Posterior cingulate gyrus (tissue), 11 donors: ENCODE data around the gene AJAP1.

Source experiments
- DNase-seq, 10 donors: peaks; one replicate each; pipeline versions ENCODE4 v3.0.0 to v3.0.0-alpha.2; 2020 to 2021; ENCODE audit warnings: mixed read lengths in 3 of 10
- intact Hi-C: fragments of 100-400 bp; cut with DNase I; formaldehyde crosslinking; loops from one replicate; pipeline ENCODE4 v1.15.1; 2023

Gene AJAP1

GRCh38 chr1:4628992-4629391 is 25.4 kb upstream of the AJAP1 start:
- DNase-seq, result no peak
- intact Hi-C loops, result no loop called here

- intact Hi-C loops, result no loop called here
- peak in 2 of 10 donors; percentile 52 to 59 for DNase-seq
Measured at GRCh38 chr1:4630561-4630960, 23.8 kb upstream of the AJAP1 start.

DNA sequence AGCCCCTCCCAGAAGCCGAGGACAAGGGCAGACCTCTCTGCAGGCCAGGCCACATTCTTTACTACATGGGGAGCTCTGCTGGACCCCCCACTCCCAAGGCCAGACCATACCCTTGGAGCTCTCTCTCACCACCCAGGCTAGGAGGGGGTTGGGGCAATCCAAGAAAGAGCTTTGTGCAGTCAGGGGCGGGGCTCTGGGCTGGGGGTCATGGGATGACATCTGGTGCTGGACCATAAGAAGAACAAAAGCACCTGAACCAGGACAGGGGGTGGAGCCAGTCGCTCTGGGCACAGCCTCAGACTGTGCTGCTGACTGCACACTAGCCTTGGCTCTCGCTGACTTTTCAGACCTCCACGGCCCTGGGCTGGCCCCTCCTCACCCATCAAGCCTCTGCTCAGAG is 23.1 kb upstream of the AJAP1 start:
- intact Hi-C loops, result no loop called here
- DNase-seq, result peak in 1 of 10 donors; percentile 45

DNA sequence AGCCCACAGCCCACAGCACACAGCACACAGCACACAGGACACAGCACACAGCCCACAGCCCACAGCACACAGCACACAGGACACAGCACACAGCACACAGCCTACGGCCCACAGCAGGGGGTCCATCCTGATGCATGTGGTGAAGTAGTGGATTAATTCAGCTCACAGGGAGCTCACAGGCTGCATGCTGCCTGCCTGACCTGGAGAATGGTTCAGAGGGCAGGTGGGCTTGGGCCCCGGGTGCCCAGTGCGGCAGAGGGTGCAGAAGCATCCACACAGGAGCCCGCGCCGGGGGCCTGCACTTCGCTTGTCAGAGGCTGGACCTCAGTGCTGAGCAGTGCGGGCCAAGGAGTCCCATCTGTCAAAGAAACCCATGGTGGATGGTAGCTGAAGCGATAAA is 21.1 kb upstream of the AJAP1 start:
- peak in 1 of 10 donors; percentile 59 for DNase-seq
- intact Hi-C loops, result no loop called here

- peak in 2 of 10 donors; percentile 70 to 73 for DNase-seq
- intact Hi-C loops, result no loop called here
Measured at GRCh38 chr1:4634156-4634792, 20.1 kb upstream of the AJAP1 start.

GRCh38 chr1:4634793-4635406 is 19.5 kb upstream of the AJAP1 start:
- intact Hi-C loops, result no loop called here
- peak in 2 of 10 donors; percentile 32 to 53 for DNase-seq

DNA sequence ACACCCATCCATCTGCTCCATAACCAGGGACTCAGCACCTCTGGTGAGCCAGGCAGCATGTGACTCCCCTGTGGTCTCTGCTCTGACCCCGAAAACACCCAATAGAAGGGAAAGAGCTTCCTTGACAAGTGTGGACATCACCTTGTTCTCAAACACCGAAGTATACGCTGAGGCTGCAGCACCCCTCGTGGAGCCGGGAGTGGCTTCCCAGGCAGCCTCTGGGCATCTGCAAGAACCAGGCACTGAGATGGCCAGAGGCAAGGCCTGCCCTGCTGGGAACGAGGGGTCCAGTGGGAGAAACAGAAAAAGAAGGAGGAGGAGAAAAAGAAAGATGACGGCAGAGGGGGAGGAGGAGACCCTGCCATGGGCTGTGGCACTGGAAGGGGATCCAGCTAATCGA is 18.2 kb upstream of the AJAP1 start:
- intact Hi-C loops, result no loop called here
- DNase-seq, result peak in 2 of 10 donors; percentile 34 to 58

- DNase-seq, result peak in 2 of 10 donors; percentile 44 to 54
- intact Hi-C loops, result no loop called here
Measured at GRCh38 chr1:4636644-4637380, 17.6 kb upstream of the AJAP1 start.

- peak in 2 of 10 donors; percentile 61 to 71 for DNase-seq
- intact Hi-C loops, result no loop called here
Measured at GRCh38 chr1:4637616-4638344, 16.6 kb upstream of the AJAP1 start.

GRCh38 chr1:4638345-4638729 is 16.1 kb upstream of the AJAP1 start:
- peak in 2 of 10 donors; percentile 48 to 51 for DNase-seq
- intact Hi-C loops, result no loop called here

GRCh38 chr1:4640931-4641330 is 13.5 kb upstream of the AJAP1 start:
- DNase-seq, result no peak
- intact Hi-C loops, result no loop called here

- DNase-seq, result peak in 1 of 10 donors; percentile 9
- intact Hi-C loops, result no loop called here
Measured at GRCh38 chr1:4647391-4647790, 7.0 kb upstream of the AJAP1 start.

GRCh38 chr1:4648657-4649056 is 5.8 kb upstream of the AJAP1 start:
- peak in 1 of 10 donors; percentile 52 for DNase-seq

GRCh38 chr1:4650481-4650880 is 3.9 kb upstream of the AJAP1 start:
- intact Hi-C loops, result loop anchor here (5.0 to 10.0 kb wide), 2 partner anchors 746 to 1327 kb away; partner anchors contain the start of gene C1orf174
- DNase-seq, result peak in 1 of 10 donors; percentile 49

More at GRCh38 chr1:4648657-4649056, 5.8 kb upstream of the AJAP1 start:
- intact Hi-C loops, result no loop called here

GRCh38 chr1:4650981-4651380 is 3.4 kb upstream of the AJAP1 start:
- DNase-seq, result peak in 1 of 10 donors; percentile 20
- intact Hi-C loops, result loop anchor here (5.0 to 10.0 kb wide), 2 partner anchors 746 to 1326 kb away; partner anchors contain the start of gene C1orf174

DNA sequence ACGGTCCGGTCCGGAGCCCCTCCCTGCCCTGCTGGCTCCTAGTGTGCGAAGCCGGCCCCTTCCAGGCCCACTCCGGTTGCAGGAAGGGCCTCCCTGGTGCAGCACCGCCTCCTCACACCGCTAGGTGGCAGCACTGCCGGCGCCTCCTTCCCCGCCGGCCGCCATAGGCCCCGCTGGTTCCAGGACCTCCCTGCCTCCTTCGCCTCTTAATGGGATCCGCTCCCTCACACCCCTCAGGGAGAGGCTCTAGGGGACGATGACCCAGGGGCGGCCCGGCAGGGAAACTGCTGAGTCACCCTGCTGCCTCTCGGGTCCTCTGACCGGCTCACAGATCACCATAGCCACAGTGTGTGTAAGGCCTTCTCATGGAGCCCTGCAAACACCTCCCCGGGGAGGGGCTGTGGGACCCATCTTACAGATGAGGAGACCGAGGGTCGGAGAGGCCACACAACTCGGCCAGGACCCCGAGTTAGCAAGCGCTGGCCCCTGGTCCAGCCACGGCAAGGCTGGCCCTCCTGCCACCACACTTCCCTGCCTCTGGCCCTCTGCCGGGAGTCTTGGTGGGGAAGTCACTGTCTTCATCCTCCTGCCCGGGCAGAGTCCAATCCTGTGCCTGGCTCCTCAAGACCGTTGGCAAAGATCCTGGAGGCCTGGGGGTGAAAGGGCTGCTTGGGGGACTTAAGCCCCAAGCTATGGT is 1.6 kb upstream of the AJAP1 start:
- peak in 7 of 10 donors; percentile 72 to 96 (median 84) for DNase-seq
- intact Hi-C loops, result loop anchor here (1.0 to 10.0 kb wide), 3 partner anchors 174 to 1325 kb away; partner anchors contain the start of gene C1orf174

GRCh38 chr1:4653328-4653660 is 1.1 kb upstream of the AJAP1 start:
- intact Hi-C loops, result loop anchor here (5.0 to 10.0 kb wide), 2 partner anchors 748 to 1324 kb away; partner anchors contain the start of gene C1orf174
- no peak for DNase-seq

GRCh38 chr1:4654764-4655673 is 610 bp downstream of the AJAP1 start:
- intact Hi-C loops, result loop anchor here (5.0 to 10.0 kb wide), 3 partner anchors 122 to 1322 kb away; partner anchors contain the start of gene C1orf174
- DNase-seq, result peak in 2 of 10 donors; percentile 53 to 87
